ENCODE measurements around the gene AKT3. TPM values are rescaled to one million over a fixed set of nuclear protein-coding genes. Genes with fewer than 3 reads are reported as not detected.

The AKT3 gene
- total RNA-seq, 1 experiment from 2014 or later = 31.9 TPM

DNA sequence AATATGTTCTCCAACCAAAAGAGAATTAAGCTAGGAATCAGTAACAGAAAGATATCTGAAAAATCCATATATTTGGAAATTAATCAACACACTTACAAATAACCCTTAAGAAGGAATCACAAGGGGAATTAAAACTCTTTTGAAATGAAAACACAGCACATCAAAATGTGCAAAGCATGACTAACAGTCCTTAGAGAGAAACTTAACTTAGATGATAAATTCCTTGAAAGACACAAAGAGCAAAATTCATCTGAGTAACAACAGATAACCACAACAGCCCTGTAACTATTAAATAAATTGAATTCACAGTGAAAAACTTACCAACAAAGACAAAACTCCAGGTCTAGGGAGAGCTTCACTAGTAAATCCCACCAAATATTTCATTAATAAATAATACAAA is 310.4 kb downstream of the AKT3 start:
- TF ChIP-seq, protein P1, sequence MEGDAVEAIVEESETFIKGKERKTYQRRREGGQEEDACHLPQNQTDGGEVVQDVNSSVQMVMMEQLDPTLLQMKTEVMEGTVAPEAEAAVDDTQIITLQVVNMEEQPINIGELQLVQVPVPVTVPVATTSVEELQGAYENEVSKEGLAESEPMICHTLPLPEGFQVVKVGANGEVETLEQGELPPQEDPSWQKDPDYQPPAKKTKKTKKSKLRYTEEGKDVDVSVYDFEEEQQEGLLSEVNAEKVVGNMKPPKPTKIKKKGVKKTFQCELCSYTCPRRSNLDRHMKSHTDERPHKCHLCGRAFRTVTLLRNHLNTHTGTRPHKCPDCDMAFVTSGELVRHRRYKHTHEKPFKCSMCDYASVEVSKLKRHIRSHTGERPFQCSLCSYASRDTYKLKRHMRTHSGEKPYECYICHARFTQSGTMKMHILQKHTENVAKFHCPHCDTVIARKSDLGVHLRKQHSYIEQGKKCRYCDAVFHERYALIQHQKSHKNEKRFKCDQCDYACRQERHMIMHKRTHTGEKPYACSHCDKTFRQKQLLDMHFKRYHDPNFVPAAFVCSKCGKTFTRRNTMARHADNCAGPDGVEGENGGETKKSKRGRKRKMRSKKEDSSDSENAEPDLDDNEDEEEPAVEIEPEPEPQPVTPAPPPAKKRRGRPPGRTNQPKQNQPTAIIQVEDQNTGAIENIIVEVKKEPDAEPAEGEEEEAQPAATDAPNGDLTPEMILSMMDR (IDR thresholded peaks at IDR 0.05; ENCODE audit: unreplicated experiment) = no peak
- intact Hi-C loops (cut with micrococcal nuclease) = no loop called here
- Mint-ChIP-seq H3K27me3 (ENCODE audit: insufficient read depth, unreplicated experiment) (no peaks in the 10 kb centered on the region), H3K27ac (ENCODE audit: low read depth, unreplicated experiment) (no peak overlapping the region), H3K9me3 (ENCODE audit: unreplicated experiment) (no peaks in the 10 kb centered on the region), H3K4me1 (ENCODE audit: insufficient read depth, unreplicated experiment) (no peaks in the 10 kb centered on the region), H3K4me3 (ENCODE audit: unreplicated experiment) (no peak overlapping the region), H3K36me3 (ENCODE audit: insufficient read depth, unreplicated experiment) (peaks cover 4% of the 10 kb centered on the region)
- POLR2A ChIA-PET = interaction anchor here (0.7 kb wide), 1 partner anchor 51 kb away, joined by 3 read pairs; no protein-coding TSS in a partner anchor
- BruUV-seq (replicated peaks) = no TSS peak
- CTCF ChIA-PET = interaction anchor here (0.6 kb wide), 1 partner anchor 12 kb away, joined by 3 read pairs; no protein-coding TSS in a partner anchor
- no peak for DNase-seq (ENCODE audit: unreplicated experiment)

DNA sequence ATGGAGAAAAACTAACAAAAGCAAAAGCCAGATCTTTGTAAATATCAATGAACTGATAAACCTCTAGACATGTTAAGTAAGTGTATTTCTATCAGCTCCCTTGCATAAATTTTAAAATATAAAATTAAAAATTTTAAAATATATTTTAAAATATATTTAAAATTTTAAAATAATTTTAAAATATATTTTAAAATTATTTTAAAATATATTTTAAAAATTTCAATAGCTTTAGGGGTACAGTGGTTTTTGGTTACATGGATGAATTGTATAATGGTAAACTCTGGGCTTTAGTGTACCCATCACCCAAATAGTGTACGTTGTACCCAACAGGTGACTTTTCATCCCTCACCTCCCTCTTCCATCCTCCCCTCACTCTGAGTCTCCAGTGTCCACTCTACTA is 315.0 kb downstream of the AKT3 start:
- no peak overlapping the region for H3K4me3 Mint-ChIP-seq (ENCODE audit: unreplicated experiment)
- CTCF ChIA-PET = interaction anchor here (0.7 kb wide), 1 partner anchor 81 kb away, joined by 3 read pairs; no protein-coding TSS in a partner anchor
- TF ChIP-seq, protein P1 (IDR thresholded peaks at IDR 0.05; ENCODE audit: unreplicated experiment) = no peak

DNA sequence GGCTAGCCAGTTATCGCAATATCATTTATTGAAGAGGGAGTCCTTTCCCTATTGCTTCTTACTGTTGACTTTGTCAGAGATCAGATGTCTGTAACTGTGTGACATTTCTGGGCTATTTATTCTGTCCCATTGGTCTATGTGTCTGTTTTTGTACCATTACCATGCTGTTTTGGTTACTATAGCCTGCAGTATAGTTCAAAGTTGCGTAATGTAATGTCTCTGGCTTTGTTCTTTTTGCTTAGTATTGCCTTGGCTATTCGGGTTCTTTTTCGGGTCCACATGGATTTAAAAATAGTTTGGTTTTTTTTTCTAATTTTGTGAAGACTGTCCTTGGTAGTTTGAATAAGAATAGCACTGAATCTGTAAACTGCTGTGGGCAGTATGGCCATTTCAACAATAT is 320.5 kb downstream of the AKT3 start:
- peaks cover 13% of the 10 kb centered on the region for H3K4me1 Mint-ChIP-seq (ENCODE audit: insufficient read depth, unreplicated experiment)
- intact Hi-C loops (cut with micrococcal nuclease) = no loop called here
- peaks cover 12% of the 10 kb centered on the region for H3K9me3 Mint-ChIP-seq (ENCODE audit: unreplicated experiment)
- no TSS peak for BruUV-seq (replicated peaks)
- POLR2A ChIA-PET = interaction anchor here (1.1 kb wide), 1 partner anchor 10 kb away, joined by 5 read pairs; no protein-coding TSS in a partner anchor
- H3K27ac Mint-ChIP-seq (ENCODE audit: low read depth, unreplicated experiment) = no peak overlapping the region
- no peak overlapping the region for H3K4me3 Mint-ChIP-seq (ENCODE audit: unreplicated experiment)
- CTCF ChIA-PET = no interaction called here
- TF ChIP-seq, protein P1 (IDR thresholded peaks at IDR 0.05; ENCODE audit: unreplicated experiment) = no peak
- no peak for DNase-seq (ENCODE audit: unreplicated experiment)
- H3K36me3 Mint-ChIP-seq (ENCODE audit: insufficient read depth, unreplicated experiment) = peaks cover 6% of the 10 kb centered on the region
- no peaks in the 10 kb centered on the region for H3K27me3 Mint-ChIP-seq (ENCODE audit: insufficient read depth, unreplicated experiment)

More for the DNA sequence above, 315.0 kb downstream of the AKT3 start:
- no peak for DNase-seq (ENCODE audit: unreplicated experiment)
- POLR2A ChIA-PET = interaction anchor here (0.6 to 1.5 kb wide), 4 partner anchors 8 to 588 kb away, joined by 3 to 4 read pairs (median 3); no protein-coding TSS in a partner anchor
- H3K4me1 Mint-ChIP-seq (ENCODE audit: insufficient read depth, unreplicated experiment) = no peaks in the 10 kb centered on the region
- H3K27me3 Mint-ChIP-seq (ENCODE audit: insufficient read depth, unreplicated experiment) = no peaks in the 10 kb centered on the region
- intact Hi-C loops (cut with micrococcal nuclease) = no loop called here
- H3K9me3 Mint-ChIP-seq (ENCODE audit: unreplicated experiment) = no peaks in the 10 kb centered on the region
- no TSS peak for BruUV-seq (replicated peaks)
- H3K36me3 Mint-ChIP-seq (ENCODE audit: insufficient read depth, unreplicated experiment) = peaks cover 4% of the 10 kb centered on the region
- no peak overlapping the region for H3K27ac Mint-ChIP-seq (ENCODE audit: low read depth, unreplicated experiment)

DNA sequence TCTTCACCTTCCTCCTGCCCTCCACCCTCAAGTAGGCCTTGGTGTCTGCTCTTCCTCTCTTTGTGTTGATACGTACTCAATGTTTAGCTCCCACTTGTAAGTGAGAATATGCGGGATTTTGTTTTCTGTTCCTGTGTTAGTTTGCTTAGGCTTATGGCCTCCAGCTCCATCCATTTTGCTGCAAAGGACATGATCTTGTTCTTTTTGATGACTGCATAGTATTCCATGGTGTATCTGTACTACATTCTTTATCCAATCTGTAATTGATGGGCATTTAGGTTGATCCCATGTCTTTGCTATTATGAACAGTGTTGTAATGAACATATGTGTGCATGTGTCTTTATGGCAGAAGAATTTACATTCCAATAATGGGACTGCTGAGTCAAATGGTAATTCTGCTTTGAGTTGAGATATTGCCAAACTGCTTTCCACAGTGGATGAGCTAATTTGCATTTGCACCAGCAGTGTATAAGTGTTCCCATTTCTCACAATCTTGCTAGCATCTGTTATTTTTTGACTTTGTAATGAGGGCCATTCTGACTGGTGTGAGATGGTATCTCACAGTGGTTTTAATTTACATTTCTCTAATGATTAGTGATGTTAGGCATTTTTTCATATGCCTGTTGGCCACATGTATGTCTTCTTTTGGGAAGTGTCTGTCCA is 321.5 kb downstream of the AKT3 start:
- no TSS peak for BruUV-seq (replicated peaks)
- TF ChIP-seq, protein P1 (IDR thresholded peaks at IDR 0.05; ENCODE audit: unreplicated experiment) = no peak
- ChIA-PET CTCF (interaction anchor here (0.6 to 1.5 kb wide), 5 partner anchors 18 to 648 kb away, joined by 3 to 5 read pairs (median 3); no protein-coding TSS in a partner anchor), POLR2A (interaction anchor here (0.7 to 1.1 kb wide), 3 partner anchors 9 to 45 kb away, joined by 3 to 5 read pairs (median 4); no protein-coding TSS in a partner anchor)
- Mint-ChIP-seq H3K4me1 (ENCODE audit: insufficient read depth, unreplicated experiment) (peaks cover 13% of the 10 kb centered on the region), H3K9me3 (ENCODE audit: unreplicated experiment) (peaks cover 12% of the 10 kb centered on the region), H3K36me3 (ENCODE audit: insufficient read depth, unreplicated experiment) (peaks cover 6% of the 10 kb centered on the region), H3K27ac (ENCODE audit: low read depth, unreplicated experiment) (no peak overlapping the region), H3K4me3 (ENCODE audit: unreplicated experiment) (no peak overlapping the region), H3K27me3 (ENCODE audit: insufficient read depth, unreplicated experiment) (no peaks in the 10 kb centered on the region)
- intact Hi-C loops (cut with micrococcal nuclease) = no loop called here
- no peak for DNase-seq (ENCODE audit: unreplicated experiment)

Measured in MCF 10A (cell line).